HG03521 (cell line): ENCODE measurements around the gene HOXC5.

Experiments used
- ATAC-seq: cut with Tn5 transposase; IDR thresholded peaks from one replicate; pipeline ENCODE4 v1.9.1; 2021; ENCODE audit warnings: mild to moderate bottlenecking, moderate library complexity; ENCODE audit not compliant: unreplicated experiment

The HOXC5 gene

DNA sequence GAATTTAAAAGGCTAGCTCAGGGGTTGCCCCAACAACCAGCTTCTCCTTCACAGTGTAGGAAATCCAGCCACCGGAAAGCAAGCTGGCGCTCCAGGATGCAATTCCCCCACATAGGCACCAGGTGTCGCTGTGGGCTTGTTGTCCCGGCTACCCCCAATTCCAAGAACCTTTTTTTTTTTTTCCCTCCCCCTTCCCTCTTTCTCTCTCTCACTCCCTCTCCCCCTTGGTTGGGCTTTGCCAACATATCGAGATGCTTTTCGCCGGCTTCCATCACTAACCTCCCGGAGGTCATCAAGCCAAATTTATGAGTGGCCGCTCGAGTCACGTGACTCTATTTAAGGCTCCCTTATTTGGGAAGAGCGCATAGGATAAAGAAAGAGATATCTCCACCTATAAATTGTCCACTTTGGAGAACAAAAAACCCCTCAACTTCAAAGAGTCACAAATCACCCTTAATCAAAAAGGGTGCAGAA lies at the start of gene HOXC5:
TSS of gene HOXC5 (plus strand) at position 424 of the 474 bp plus-strand sequence. CDS start 73 bp downstream, outside the sequence.
- ATAC-seq = no peak

DNA sequence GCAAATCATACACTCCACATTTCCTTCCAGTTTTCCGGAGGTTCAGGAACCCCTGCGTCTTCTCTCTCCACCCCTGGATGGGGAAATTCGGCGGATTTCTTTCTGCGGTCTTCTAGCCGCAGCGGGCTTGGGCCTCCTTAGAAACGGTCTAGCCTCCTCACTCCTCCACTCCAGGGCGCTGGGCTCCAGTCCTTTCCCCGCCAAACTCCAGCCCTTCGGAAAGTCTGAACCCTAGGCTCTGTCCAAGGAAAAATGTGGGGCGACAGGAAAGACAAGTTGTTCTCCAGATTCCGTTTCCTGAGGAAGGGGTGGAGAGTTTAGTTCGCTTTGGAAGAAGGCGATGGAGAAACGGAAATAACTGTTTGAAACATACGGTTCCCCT lies 49.3 kb upstream of the HOXC5 start:
- no peak for ATAC-seq

- ATAC-seq = no peak
Measured at GRCh38 chr12:53983950-53984572, 48.8 kb upstream of the HOXC5 start.

DNA sequence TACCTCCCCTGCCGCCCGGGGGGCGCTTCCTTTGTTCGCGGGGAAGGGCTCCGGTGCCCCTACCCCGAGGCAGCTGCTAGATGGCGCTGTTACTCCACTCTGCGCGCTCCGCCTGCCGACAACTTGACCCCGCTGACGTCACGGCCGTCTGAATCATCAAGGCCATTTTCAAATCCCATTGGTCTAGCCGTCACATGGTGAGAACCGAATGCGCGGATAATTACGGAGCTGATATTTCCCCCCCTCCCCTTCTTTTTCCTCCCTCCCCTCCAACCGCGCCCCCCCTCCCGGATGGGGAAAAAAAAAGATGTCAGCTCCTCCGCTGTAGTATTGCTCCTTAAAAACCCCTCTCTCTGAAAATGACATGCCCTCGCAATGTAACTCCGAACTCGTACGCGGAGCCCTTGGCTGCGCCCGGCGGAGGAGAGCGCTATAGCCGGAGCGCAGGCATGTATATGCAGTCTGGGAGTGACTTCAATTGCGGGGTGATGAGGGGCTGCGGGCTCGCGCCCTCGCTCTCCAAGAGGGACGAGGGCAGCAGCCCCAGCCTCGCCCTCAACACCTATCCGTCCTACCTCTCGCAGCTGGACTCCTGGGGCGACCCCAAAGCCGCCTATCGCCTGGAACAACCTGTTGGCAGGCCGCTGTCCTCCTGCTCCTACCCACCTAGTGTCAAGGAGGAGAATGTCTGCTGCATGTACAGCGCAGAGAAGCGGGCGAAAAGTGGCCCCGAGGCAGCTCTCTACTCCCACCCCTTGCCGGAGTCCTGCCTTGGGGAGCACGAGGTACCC lies 47.8 kb upstream of the HOXC5 start, which contains the start of gene HOXC10:
TSS of gene HOXC10 (plus strand) at position 246 of the 791 bp plus-strand sequence. CDS start at position 360, 114 bp downstream.
- no peak for ATAC-seq

DNA sequence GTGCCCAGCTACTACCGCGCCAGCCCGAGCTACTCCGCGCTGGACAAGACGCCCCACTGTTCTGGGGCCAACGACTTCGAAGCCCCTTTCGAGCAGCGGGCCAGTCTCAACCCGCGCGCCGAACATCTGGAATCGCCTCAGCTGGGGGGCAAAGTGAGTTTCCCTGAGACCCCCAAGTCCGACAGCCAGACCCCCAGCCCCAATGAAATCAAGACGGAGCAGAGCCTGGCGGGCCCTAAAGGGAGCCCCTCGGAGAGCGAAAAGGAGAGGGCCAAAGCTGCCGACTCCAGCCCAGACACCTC lies 47.2 kb upstream of the HOXC5 start:
- ATAC-seq = no peak

DNA sequence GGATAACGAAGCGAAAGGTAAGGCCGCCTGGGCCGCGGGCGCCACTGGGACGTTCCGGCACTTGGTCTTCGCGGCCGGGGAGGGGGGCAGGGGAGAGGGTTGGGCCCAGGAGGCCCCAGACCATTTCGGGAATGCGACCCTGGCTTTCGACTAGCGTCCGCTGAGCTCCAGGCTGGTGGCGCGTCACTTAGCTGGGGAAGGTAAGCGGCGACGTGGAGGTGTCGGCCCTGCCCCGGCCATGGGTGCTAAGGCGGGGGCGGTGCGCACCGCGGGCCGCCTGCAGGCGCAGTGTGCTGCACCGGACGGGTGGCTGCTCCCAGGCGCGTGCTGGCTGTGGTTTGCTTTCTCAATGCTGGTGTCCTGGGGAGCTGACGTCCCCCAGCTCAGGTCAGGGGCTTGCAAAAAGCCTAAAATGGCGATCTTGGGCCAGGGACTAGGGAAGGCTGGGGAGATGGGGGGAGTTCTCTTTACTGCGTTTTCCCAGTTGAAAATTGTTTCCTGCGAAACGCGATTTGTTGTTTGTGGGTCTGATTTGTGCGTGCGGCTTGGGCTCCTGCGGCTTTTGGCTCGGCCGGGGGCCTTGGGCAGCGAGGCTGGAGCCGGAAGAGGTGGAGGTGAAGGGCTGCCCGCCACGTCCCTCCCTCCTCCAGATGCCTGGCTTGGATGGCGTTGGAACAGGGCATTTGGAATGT lies 46.7 kb upstream of the HOXC5 start:
- ATAC-seq = no peak

DNA sequence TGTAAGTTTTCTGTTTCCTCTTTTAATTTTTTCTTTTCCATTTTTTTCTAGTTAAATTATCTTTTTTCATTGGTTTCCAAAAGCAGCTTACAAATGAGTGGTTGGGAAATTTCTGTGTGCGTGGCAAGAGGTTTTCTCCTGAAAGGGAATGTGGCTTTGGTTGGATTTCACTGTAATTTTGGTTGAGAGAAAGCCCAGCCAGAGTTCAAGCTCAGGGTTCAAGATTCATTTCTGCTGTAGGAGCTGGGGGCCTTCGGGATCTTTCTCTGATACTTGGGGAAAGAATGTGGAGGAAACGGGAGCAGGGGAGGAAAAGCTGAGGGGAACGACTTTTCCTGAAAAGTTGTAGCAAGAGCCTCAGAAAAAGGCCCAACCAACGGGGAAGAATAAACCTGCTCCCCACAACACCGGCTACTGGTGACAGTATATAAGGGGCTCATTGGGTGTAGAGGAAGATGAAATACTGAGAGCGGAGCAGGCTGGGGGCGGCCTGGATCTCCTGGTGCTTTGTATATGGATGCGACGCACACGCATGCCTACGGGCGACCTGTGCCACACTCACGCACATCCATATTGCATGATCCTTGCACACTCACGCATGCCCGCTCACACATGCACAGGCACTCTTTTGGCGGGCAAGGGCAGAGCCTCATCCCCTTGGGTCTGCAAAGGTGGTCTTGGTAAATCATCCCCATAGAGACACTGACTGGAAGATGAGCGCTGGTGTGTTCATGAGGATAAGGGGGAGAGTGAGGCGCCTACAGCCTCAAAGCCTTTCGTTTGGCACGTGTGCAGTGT lies 46.0 kb upstream of the HOXC5 start:
- ATAC-seq = no peak

- ATAC-seq = no peak
Measured at GRCh38 chr12:53987787-53988230, 45.0 kb upstream of the HOXC5 start.

GRCh38 chr12:53988541-53989226 lies 44.2 kb upstream of the HOXC5 start:
- no peak for ATAC-seq

DNA sequence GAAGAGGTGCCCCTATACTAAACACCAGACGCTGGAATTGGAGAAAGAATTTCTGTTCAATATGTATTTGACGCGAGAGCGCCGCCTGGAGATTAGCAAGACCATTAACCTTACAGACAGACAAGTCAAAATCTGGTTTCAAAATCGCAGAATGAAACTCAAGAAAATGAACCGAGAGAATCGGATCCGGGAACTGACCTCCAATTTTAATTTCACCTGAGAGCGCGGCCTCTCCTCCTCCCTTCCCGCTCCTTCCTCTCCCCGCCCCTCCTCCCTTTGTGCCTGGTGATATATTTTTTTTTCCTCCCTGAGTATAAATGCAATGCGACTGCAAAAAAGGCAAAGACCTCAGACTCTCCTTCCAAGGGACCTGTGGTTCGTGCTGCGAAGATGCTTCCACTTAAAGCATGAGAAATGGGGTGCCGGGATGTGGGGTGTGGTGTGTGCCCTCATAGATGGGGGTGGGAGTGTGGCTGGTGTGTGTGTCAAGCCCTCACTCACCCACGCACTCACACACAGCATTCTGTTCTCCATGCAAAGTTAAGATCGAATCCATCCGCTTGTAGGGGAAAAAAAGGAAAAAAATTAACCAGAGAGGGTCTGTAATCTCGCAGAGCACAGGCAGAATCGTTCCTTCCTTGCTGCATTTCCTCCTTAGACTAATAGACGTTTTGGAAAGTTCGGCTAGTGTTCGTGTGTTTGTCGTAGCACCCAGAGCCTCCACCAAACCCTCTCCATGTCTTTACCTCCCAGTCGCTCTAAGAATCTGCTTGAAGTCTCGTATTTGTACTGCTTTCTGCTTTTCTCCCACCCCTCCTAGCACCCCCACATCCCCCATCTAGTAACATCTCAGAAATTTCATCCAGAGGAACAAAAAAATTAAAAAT lies 43.4 kb upstream of the HOXC5 start:
- no peak for ATAC-seq

- ATAC-seq = no peak
Measured at GRCh38 chr12:53990311-53991076, 42.4 kb upstream of the HOXC5 start.

GRCh38 chr12:53991077-53991460 lies 41.8 kb upstream of the HOXC5 start:
- no peak for ATAC-seq

DNA sequence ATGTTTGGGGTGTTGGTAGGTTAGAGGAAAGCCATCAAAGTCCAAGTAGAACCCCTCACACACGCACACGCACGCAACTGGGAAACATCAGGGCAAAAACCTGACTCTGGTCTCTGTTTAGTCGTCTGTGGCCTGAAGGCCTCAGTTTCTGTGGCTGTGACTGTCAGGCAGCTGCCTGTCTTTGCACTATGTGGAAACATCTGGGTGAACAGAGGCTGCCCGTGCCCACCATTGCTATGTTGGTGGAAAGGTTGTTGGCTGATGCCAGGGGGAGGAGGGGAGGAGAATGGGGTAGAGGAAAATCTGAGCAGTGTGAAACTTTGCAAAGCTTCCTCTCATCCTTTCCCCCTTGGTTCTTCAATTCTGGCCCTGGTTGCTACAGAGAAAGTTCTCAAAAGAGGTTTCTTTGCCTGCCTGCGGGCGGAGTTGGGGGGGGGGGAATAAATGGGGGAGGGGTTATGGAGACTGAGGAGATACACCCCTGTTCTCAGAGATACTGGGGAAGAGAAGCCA lies 40.4 kb upstream of the HOXC5 start:
- ATAC-seq = no peak

- no peak for ATAC-seq
Measured at GRCh38 chr12:53993162-53994008, 39.5 kb upstream of the HOXC5 start.

DNA sequence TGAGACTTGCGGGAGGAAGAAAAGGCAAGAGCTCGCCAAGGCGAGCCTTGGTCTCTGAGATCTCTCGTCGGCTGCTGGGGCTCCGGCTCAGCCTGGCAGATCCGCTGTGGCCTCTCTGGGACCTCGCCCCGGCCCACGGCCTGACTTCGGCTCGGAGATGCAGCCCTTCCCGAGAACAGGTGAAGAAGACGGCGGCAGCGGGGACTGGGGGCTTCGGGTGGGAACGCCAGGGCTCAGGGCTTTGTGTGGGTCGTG lies 38.9 kb upstream of the HOXC5 start:
- ATAC-seq = no peak

DNA sequence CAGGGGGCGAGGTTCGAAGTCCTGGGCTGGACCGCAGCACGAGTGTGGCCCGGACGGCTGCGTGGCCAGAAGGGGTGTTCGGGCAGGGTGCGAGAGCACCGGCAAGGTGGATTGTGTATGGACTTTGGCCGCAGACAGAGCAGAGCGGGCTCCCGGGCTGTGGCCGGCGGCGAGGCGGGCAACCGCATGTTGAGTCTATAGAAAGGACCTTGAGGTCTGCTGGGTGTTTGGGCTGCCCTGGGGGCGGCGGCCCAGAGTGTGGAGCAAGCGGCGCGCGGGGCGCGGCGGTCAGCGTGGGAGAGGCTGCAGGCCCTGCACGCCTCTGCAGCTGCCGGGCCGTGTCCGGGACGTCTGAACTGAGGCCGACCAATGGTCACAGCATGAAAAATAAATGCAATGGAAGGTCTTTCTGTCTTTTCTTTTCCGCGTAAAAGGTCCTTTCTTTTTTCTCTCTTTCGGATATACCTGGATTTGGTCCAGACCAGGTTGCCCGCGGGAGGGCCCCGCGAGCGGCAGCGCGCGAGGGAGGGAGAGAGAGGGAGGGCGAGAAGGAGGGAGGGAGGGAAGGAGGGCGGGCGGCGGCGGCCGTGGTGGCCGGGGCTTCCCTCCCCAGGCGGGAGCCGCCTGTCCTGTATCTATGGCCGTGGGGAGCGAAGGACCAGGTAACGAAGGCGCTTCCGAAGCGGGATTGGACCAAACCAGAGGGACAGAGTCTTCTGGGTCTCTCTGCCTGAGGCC lies 38.4 kb upstream of the HOXC5 start:
- no peak for ATAC-seq

GRCh38 chr12:53995002-53995377 lies 37.9 kb upstream of the HOXC5 start:
- no peak for ATAC-seq
